Keratinocyte (primary cell): ENCODE data around the gene ELFN2.

ENCODE experiments used
- EZH2 ChIP-seq: IDR thresholded peaks from one replicate; pipeline ENCODE4 v1.6.1; 2012; ENCODE audit warnings: inconsistent platforms, mild to moderate bottlenecking, low read length, moderate library complexity
- TF ChIP-seq, protein P1 (sequence below), 3 experiments: IDR thresholded peaks in 1 of 3; conservative IDR thresholded peaks in 1 of 3; optimal IDR thresholded peaks in 1 of 3; 2 replicates in 2 of 3; 3 replicates in 1 of 3; pipeline versions ENCODE3 to v1.5.1; 2011; ENCODE audit warnings: low read length in 3 of 3, mild to moderate bottlenecking in 3 of 3, moderate library complexity in 2 of 3, control low read depth in 1 of 3, inconsistent platforms in 1 of 3; ENCODE audit not compliant: insufficient read depth in 2 of 3; ENCODE audit errors: extremely low read depth in 1 of 3

DNA sequence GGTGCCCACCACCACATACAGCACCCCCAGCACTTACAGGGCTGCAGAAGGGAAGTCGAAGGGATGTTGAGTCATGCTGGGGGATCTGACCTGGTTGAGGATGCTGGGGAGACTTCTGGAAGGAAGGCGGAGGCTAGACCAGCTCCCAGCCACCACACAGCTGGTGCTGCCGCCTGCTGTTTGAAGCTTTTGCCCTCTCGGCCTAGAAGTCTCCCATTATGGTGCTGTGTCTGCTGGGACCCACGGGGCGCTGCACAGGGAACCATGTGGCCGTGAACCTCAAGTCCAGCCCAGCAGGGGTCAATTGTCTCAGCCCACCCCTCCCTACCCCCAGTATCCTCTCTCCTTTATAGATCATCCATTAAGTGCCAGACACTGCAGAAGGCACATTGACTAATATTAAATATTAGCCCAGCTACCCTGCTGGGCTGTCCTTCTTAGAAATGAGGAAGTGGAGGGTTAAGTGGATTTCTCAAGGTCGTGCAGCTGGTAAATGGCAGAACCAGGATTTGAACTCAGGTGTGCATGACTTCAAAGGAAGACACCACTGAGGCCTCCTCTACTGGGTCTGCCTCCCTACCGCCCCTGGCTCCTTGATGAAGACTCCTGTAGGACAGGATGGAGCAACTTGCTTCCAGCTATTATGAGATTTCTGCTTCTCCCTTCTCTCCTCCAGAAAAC lies 95.3 kb downstream of the ELFN2 start:
- TF ChIP-seq, protein P1, sequence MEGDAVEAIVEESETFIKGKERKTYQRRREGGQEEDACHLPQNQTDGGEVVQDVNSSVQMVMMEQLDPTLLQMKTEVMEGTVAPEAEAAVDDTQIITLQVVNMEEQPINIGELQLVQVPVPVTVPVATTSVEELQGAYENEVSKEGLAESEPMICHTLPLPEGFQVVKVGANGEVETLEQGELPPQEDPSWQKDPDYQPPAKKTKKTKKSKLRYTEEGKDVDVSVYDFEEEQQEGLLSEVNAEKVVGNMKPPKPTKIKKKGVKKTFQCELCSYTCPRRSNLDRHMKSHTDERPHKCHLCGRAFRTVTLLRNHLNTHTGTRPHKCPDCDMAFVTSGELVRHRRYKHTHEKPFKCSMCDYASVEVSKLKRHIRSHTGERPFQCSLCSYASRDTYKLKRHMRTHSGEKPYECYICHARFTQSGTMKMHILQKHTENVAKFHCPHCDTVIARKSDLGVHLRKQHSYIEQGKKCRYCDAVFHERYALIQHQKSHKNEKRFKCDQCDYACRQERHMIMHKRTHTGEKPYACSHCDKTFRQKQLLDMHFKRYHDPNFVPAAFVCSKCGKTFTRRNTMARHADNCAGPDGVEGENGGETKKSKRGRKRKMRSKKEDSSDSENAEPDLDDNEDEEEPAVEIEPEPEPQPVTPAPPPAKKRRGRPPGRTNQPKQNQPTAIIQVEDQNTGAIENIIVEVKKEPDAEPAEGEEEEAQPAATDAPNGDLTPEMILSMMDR (optimal IDR thresholded peaks at IDR 0.05 in 1 of 3, IDR thresholded peaks at IDR 0.05 in 1 of 3, conservative IDR thresholded peaks at IDR 0.05 in 1 of 3; ENCODE audit: extremely low read depth in 1 of 3, insufficient read depth in 2 of 3, low read length in 3 of 3): peak in 1 of 3 experiments; percentile 31
- no peak for TF ChIP-seq EZH2
